Muscle layer of duodenum (tissue), 2 donors: Measurements from ENCODE around the gene VEGFB.
A peak's percentile ranks its signal among the peaks of the same experiment; 100 is the strongest.

Experiments
- H3K27ac ChIP-seq: one replicate; pipeline ENCODE4 v1.7.0; 2013; ENCODE audit warnings: mild to moderate bottlenecking, low read length
- H3K27me3 ChIP-seq: one replicate; pipeline ENCODE4 v1.7.0; 2013; ENCODE audit warnings: low read depth, mild to moderate bottlenecking, control low read depth, low read length
- H3K36me3 ChIP-seq, 2 donors: one replicate each; pipeline ENCODE4 v1.7.0; 2013; ENCODE audit warnings: low read length in 2 of 2, control low read depth in 1 of 2, mild to moderate bottlenecking in 1 of 2; ENCODE audit not compliant: insufficient read depth in 2 of 2, control insufficient read depth in 1 of 2
- H3K4me1 ChIP-seq, 2 donors: one replicate each; pipeline ENCODE4 v1.7.0; 2013; ENCODE audit warnings: low read length in 2 of 2, mild to moderate bottlenecking in 2 of 2, control low read depth in 1 of 2, moderate library complexity in 1 of 2; ENCODE audit not compliant: insufficient read depth in 2 of 2, control insufficient read depth in 1 of 2
- H3K4me3 ChIP-seq, 2 donors: one replicate each; pipeline ENCODE4 v1.7.0; 2013; ENCODE audit warnings: low read length in 2 of 2, low read depth in 1 of 2, mild to moderate bottlenecking in 1 of 2
- H3K9me3 ChIP-seq, 2 donors: one replicate each; pipeline ENCODE4 v1.7.0; 2013; ENCODE audit warnings: low read length in 2 of 2, control low read depth in 1 of 2, mild to moderate bottlenecking in 1 of 2; ENCODE audit not compliant: control insufficient read depth in 1 of 2
- donor health status: healthy.

The VEGFB gene

DNA sequence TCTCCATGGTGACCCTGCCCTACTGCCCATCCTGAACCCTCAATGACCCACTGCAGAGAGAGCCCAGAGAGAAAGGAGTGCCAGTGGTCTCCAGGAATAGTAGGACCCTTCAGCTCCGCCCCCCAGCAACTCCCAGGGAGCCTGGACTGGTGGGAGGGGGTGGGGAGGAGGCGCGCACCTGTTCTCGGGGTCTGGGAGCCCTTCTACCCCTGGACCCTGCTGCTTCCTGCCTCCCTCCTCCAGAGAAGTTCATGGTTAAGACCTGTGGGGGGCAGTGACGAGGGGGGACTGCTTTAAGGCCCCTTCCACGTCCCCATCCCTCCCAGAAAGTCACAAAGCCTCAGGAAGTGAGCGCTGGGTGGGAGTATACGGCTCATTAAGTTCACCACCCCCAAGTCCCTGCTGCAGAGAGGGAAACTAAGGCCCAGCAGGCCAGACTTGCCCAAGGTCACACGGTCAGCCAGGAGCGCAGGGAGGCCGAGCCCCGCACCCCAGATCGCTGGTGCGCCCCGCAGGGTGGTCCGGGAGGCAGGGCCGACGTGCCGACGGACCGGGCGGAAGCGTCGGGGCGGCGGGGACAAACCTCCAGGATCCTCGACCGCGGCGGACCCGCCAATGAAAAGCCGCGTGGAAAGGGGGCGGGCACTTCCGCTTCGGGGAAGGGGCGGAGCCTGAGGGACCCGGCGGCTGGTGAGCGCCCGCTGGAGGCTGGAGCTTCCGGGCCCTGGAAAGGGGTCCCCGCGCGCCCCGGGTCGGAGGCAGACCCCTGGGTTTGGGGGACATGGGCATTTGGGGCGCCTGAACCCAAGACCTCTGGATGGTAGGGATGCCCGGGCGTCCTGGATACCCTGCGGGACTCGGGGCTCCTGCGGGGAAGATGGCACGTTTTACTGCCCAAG is 8.5 kb upstream of the VEGFB start, which contains the start of the genes NUDT22 and TRPT1:
Gene NUDT22, plus strand, starts transcription at position 667 of the 899 bp plus-strand sequence. CDS start 379 bp downstream, outside the sequence.
Gene TRPT1, minus strand, starts transcription at position 579 of the 899 bp plus-strand sequence. Its CDS starts 326 bp downstream, at position 253.
- Histone ChIP-seq H3K9me3 (no peaks in the 10 kb centered on the region), H3K4me1 (peaks cover 7 to 31% of the 10 kb centered on the region in 2 donors), H3K27me3 (no peaks in the 10 kb centered on the region), H3K4me3 (peak within 1 kb of the TSS; percentile 76 to 84), H3K27ac (peak within 1 kb of the TSS; percentile 90), H3K36me3 (peaks cover 3 to 4% of the 10 kb centered on the region in 2 donors)

DNA sequence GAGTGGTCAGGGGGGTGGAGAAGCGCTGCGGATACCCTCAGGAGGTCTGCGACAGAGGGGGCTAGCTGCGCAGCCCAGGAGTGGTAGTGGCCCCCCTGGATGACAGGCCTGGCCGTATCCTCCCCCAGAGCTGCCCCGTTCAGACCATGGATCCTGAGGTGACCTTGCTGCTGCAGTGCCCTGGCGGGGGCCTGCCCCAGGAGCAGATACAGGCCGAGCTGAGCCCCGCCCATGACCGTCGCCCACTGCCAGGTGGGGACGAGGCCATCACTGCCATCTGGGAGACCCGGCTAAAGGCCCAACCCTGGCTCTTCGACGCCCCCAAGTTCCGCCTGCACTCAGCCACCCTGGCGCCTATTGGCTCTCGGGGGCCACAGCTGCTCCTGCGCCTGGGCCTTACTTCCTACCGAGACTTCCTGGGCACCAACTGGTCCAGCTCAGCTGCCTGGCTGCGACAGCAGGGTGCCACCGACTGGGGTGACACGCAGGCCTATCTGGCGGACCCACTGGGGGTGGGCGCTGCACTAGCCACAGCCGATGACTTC is 7.8 kb upstream of the VEGFB start:
- Histone ChIP-seq H3K9me3 (no peaks in the 10 kb centered on the region), H3K4me1 (peaks cover 7 to 31% of the 10 kb centered on the region in 2 donors), H3K36me3 (no peaks in the 10 kb centered on the region), H3K27me3 (no peaks in the 10 kb centered on the region), H3K27ac (peak overlapping the region; percentile 90), H3K4me3 (peak overlapping the region; percentile 76 to 84)

DNA sequence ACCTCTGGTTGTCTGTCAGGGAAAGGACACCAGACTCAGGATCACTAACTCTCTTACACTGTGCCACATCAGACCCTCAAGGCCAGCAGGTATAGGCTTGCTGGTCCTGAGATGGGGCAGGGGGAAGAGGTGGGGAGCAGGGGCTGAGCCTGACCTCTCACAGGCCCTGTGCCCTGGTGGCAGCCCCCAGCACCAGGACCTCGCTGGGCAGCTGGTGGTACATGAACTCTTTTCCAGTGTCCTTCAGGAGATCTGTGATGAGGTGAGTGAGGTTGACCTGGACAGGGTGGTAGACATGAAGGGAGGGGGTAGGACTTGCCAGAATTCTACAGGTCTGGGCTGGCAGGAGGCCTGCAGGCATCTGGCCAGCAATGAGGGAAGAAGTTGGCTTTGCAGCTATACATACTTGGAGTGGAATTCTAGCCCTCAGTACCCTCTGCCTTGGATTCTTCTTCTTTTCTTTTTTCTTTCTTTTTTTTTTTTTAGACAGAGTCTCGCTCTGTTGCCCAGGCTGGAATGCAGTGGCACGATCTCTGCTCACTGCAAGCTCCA is 6.9 kb upstream of the VEGFB start:
- H3K4me3 ChIP-seq = peak overlapping the region; percentile 76 to 84
- H3K4me1 ChIP-seq = peaks cover 7 to 31% of the 10 kb centered on the region in 2 donors
- peak overlapping the region; percentile 90 for H3K27ac ChIP-seq
- no peaks in the 10 kb centered on the region for H3K36me3 ChIP-seq
- no peaks in the 10 kb centered on the region for H3K27me3 ChIP-seq
- no peaks in the 10 kb centered on the region for H3K9me3 ChIP-seq

DNA sequence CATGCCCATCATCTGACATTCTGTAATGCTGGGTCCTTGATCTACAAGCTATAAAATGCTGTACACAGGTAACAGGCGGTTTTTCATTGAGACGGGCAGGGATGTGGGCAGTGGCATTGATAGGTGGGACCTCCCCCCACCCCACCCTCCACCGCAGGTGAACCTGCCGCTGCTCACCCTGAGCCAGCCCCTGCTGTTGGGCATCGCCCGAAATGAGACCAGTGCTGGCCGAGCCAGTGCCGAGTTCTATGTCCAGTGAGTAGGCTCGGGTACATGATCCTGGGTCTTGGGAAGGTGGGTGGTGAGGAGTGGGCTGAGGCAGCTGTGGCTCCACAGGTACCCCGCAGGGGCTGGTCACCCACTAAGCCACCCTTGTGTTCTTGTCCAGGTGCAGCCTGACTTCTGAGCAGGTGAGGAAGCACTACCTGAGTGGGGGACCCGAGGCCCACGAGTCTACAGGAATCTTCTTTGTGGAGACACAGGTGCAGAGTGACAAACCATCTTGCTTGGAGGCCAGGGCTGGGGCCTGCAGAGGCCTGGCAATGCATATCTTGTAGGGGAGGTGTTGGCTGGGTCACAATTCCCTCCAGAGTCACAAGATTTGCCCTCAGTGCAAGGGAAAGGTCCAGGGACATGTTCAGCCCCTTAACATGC is 5.2 kb upstream of the VEGFB start:
- Histone ChIP-seq H3K4me3 (peak overlapping the region in 1 of 2 donors; percentile 70), H3K36me3 (no peaks in the 10 kb centered on the region), H3K9me3 (no peaks in the 10 kb centered on the region), H3K4me1 (peaks cover 9 to 38% of the 10 kb centered on the region in 2 donors), H3K27ac (peak overlapping the region; percentile 82), H3K27me3 (no peaks in the 10 kb centered on the region)

DNA sequence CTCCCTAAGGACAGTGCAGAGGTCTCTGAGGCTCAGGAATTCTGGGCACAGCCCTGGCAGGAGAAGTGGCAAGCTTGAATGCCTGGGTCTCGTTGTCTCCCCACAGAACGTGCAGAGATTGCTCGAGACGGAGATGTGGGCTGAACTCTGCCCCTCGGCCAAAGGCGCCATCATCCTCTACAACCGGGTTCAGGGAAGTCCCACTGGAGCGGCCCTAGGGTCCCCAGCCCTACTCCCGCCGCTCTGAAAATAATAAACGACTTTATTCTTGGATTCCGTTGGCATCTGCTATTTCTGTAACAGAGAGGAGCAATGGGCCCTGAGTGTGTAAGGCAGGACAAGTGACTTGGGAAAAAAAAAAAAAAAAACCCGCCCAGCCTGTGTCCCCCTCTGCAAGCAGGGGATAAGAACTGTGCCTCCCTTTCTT is 4.6 kb upstream of the VEGFB start:
- H3K4me3 ChIP-seq = peak overlapping the region; percentile 67 to 70
- H3K36me3 ChIP-seq = no peaks in the 10 kb centered on the region
- peaks cover 9 to 38% of the 10 kb centered on the region in 2 donors for H3K4me1 ChIP-seq
- H3K9me3 ChIP-seq = no peaks in the 10 kb centered on the region
- no peaks in the 10 kb centered on the region for H3K27me3 ChIP-seq
- peak overlapping the region; percentile 82 for H3K27ac ChIP-seq

DNA sequence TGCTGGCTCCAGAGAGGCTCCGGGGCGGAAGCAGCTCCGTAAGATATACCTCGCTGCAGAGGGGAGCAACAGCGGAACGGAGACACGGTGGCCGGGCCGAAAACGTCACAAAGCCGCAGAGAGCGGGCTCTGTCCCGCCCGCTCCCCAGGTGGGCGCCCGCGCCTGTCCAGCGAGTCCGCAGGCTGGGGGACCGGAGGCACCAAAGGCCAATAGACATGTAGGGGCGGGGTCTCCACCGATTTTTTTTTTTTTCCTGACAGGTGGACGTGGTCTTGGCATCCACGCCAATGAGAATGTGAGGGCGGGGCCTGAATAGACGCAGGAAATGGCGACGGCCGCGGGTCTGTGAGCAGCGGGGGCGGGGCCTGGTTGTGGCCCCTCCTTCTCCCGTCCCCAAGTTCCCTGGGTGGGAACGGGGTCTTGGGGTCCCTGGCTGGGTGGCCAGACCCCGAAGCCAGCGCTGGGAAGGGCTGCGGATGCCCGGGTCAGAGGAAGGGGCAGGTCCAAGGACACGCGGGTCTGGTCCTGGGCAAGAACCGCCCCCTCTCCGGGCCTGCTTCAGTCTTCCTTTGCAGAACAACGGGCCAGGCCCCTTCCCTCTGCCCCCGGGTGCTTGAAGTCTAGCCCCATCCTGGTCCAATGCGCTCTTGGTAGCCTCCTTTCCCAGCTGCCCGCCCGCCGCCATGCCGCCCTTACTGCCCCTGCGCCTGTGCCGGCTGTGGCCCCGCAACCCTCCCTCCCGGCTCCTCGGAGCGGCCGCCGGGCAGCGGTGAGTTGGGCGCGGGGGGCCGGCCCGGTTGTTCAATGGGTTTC is 4.0 kb upstream of the VEGFB start, which contains the start of gene DNAJC4:
Gene DNAJC4, plus strand, starts transcription at position 378 of the 814 bp plus-strand sequence. Its CDS starts 307 bp downstream, at position 685.
- Histone ChIP-seq H3K27me3 (no peaks in the 10 kb centered on the region), H3K9me3 (no peaks in the 10 kb centered on the region), H3K36me3 (no peaks in the 10 kb centered on the region), H3K4me3 (peak within 1 kb of the TSS; percentile 67 to 70), H3K27ac (peak within 1 kb of the TSS; percentile 82), H3K4me1 (peaks cover 11 to 38% of the 10 kb centered on the region in 2 donors)

DNA sequence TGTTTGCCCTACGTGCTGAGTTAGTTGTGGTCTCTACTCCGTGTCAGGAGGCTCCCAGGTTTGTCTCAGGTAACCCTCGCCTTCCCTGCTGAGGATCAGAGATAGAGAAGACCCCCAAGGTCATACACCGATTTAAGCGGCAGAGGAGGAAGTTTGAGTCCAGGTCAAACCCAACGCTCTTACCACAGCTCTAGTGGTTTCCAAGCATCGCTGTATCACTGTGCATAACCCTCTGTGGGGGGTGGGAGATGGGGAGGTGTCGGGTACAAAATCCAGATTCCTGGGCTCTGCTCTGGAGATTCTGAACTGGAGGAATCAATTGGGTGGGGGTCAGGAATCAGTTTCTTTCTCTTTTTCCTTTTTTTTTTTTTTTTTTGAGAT is 3.4 kb upstream of the VEGFB start:
- H3K36me3 ChIP-seq = no peaks in the 10 kb centered on the region
- H3K4me1 ChIP-seq = peaks cover 14 to 41% of the 10 kb centered on the region in 2 donors
- H3K9me3 ChIP-seq = no peaks in the 10 kb centered on the region
- peak overlapping the region; percentile 82 for H3K27ac ChIP-seq
- H3K4me3 ChIP-seq = peak overlapping the region; percentile 67 to 70
- H3K27me3 ChIP-seq = no peaks in the 10 kb centered on the region

DNA sequence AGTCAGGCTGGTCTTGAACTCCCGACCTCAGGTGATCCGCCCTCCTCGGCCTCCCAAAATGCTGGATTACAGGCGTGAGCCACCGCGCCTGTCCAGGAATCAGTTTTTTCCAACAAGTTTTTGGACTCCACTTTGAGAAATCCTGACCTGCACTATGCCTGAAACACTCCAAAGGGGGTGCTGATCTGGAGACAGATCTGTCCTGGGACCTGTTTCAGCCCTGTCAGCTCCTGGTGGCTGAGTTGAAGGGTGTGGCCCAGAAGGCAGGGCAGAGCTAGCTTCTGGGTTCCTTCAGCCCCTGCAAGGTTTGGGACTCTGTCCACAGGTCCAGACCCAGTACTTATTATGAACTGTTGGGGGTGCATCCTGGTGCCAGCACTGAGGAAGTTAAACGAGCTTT is 2.8 kb upstream of the VEGFB start:
- Histone ChIP-seq H3K27me3 (no peaks in the 10 kb centered on the region), H3K4me3 (peak overlapping the region in 1 of 2 donors; percentile 70), H3K27ac (no peak overlapping the region), H3K9me3 (no peaks in the 10 kb centered on the region), H3K4me1 (peaks cover 14 to 40% of the 10 kb centered on the region in 2 donors), H3K36me3 (no peaks in the 10 kb centered on the region)

DNA sequence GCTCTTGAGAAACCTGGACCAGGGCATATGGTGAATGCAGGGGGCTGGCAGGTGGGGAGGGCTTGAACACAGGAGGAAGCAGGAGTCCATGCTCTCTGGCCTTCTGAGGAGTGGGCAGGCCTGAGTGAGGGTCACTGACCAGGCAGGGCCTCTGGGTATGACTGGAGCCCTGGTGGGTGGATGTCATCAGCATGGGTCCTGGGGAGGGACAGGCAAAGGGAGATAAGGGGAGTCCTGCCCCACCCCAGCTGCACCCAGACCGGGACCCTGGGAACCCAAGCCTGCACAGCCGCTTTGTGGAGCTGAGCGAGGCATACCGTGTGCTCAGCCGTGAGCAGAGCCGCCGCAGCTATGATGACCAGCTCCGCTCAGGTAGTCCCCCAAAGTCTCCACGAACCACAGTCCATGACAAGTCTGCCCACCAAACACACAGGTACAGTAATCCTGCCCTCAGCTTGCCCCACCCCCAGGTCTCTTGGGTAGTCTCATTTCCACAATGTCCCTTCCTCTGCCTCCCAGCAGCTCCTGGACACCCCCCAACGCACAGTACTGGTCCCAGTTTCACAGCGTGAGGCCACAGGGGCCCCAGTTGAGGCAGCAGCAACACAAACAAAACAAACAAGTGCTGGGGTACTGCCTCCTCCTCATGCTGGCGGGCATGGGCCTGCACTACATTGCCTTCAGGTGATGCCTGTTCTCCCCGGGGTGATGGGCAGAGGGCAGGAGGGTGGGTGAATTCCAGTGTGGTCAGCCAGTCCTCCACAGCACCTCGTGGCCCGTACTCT is 2.0 kb upstream of the VEGFB start:
- peaks cover 14 to 31% of the 10 kb centered on the region in 2 donors for H3K4me1 ChIP-seq

DNA sequence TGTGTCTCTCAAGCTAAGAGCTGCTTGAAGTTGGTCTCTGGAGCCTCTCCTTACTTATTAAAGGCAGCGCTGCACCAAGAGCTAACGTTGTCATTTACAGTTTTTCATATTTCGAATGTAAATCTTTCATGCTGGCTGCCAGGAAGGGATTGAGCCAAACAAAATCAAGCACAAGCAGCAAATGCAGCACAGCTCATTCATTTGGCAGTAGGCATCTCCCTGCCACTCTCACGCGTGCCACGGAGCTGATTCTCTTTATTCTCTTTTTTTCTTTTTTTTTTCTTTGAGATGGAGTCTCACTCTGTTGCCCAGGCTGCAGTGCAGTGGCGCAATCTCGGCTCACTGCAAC is 1.4 kb upstream of the VEGFB start:
- H3K9me3 ChIP-seq = no peaks in the 10 kb centered on the region
- no peak overlapping the region for H3K27ac ChIP-seq
- no peak overlapping the region for H3K4me3 ChIP-seq
- H3K27me3 ChIP-seq = no peaks in the 10 kb centered on the region
- H3K36me3 ChIP-seq = peaks cover 4 to 9% of the 10 kb centered on the region in 2 donors
- H3K4me1 ChIP-seq = peaks cover 18 to 27% of the 10 kb centered on the region in 2 donors

More for the DNA sequence above, 2.0 kb upstream of the VEGFB start:
- H3K9me3 ChIP-seq = no peaks in the 10 kb centered on the region
- H3K27ac ChIP-seq = no peak overlapping the region
- H3K4me3 ChIP-seq = no peak overlapping the region
- H3K36me3 ChIP-seq = peaks cover 0 to 3% of the 10 kb centered on the region in 2 donors
- H3K27me3 ChIP-seq = no peaks in the 10 kb centered on the region
